Measurements from ENCODE around the gene CDK14.

DNA sequence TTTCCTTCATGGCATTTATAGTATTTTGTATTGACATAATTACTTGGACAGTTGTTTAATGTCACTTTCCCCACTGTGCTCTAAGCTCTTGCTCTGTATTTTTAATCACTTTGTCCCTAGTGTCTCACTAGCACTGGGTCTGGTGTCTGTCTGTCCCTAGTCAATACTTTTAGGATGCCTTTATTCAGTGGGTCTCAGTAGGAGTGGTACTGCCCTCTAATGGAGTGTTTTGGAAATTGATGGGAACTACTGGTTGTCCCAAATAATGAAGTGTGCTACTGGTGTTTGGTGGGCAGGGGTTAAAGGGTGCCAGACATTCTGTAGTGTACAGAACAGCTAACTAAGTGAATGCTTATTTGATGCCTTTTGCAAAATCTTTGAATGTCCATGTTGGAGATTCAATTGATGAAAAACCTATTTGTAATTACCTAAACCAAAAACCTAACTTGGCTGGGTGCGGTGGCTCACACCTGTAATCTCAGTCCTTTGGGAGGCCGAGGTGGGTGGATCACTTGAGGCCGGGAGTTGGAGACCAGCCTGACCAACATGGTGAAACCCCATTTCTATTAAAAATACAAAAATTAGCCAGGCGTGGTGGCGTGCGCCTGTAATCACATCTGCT is 33.3 kb downstream of the CDK14 start:
- TF ChIP-seq CTCF (IDR thresholded peaks at IDR 0.05; ENCODE audit: poor library complexity, severe bottlenecking) (no peak), POLR2AphosphoS5 (IDR thresholded peaks at IDR 0.05) (no peak), EP300 (conservative IDR thresholded peaks at IDR 0.05; ENCODE audit: poor library complexity, severe bottlenecking) (no peak), RAD21 (conservative IDR thresholded peaks at IDR 0.05) (no peak), EZH2 (IDR thresholded peaks at IDR 0.05; ENCODE audit: borderline replicate concordance, insufficient read depth, low read length, poor library complexity, severe bottlenecking) (no peak), MXI1 (conservative IDR thresholded peaks at IDR 0.05; ENCODE audit: poor library complexity, severe bottlenecking) (no peak), SMC3 (conservative IDR thresholded peaks at IDR 0.05; ENCODE audit: poor library complexity) (no peak), TAF1 (IDR thresholded peaks at IDR 0.05; ENCODE audit: low read depth) (no peak)
- TF ChIP-seq, protein P1, sequence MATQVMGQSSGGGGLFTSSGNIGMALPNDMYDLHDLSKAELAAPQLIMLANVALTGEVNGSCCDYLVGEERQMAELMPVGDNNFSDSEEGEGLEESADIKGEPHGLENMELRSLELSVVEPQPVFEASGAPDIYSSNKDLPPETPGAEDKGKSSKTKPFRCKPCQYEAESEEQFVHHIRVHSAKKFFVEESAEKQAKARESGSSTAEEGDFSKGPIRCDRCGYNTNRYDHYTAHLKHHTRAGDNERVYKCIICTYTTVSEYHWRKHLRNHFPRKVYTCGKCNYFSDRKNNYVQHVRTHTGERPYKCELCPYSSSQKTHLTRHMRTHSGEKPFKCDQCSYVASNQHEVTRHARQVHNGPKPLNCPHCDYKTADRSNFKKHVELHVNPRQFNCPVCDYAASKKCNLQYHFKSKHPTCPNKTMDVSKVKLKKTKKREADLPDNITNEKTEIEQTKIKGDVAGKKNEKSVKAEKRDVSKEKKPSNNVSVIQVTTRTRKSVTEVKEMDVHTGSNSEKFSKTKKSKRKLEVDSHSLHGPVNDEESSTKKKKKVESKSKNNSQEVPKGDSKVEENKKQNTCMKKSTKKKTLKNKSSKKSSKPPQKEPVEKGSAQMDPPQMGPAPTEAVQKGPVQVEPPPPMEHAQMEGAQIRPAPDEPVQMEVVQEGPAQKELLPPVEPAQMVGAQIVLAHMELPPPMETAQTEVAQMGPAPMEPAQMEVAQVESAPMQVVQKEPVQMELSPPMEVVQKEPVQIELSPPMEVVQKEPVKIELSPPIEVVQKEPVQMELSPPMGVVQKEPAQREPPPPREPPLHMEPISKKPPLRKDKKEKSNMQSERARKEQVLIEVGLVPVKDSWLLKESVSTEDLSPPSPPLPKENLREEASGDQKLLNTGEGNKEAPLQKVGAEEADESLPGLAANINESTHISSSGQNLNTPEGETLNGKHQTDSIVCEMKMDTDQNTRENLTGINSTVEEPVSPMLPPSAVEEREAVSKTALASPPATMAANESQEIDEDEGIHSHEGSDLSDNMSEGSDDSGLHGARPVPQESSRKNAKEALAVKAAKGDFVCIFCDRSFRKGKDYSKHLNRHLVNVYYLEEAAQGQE (IDR thresholded peaks at IDR 0.05; ENCODE audit: borderline replicate concordance) = no peak
